GM19397 (cell line): ENCODE measurements around the gene CNPY1.

Source experiments
- ATAC-seq: cut with Tn5 transposase; IDR thresholded peaks from one replicate; pipeline ENCODE4 v1.9.1; 2021; ENCODE audit warnings: mild to moderate bottlenecking, moderate library complexity; ENCODE audit not compliant: unreplicated experiment

The CNPY1 gene

DNA sequence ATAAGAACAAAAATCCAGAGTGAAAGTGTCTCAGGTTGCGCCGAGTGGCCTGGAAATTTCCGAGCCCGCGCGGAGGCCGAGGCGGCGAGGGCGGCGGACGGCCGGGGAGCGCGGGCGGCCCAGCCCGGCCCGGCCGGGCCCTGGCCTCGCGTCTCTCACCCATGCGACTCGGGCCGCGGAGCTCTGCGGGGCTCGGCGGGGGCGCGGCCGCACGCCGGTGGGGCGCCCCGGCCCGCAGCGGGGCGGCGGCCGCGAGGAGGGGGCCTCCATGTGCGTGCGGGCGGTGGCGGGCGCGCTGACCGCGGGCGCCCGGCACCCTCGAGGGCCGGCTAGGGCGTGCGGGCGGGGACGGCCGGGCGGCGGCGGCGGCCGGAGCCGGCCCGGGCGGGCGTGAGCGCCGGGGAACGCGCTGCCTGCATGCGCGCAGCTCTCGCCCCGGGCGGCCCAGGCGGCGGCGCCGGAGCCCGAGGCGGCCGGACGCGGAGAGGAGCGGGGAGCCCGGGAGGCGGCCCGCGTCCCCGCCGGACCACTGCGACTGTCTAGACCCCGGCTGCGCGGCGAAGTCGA lies 88.7 kb downstream of the CNPY1 start:
- ATAC-seq: no peak

DNA sequence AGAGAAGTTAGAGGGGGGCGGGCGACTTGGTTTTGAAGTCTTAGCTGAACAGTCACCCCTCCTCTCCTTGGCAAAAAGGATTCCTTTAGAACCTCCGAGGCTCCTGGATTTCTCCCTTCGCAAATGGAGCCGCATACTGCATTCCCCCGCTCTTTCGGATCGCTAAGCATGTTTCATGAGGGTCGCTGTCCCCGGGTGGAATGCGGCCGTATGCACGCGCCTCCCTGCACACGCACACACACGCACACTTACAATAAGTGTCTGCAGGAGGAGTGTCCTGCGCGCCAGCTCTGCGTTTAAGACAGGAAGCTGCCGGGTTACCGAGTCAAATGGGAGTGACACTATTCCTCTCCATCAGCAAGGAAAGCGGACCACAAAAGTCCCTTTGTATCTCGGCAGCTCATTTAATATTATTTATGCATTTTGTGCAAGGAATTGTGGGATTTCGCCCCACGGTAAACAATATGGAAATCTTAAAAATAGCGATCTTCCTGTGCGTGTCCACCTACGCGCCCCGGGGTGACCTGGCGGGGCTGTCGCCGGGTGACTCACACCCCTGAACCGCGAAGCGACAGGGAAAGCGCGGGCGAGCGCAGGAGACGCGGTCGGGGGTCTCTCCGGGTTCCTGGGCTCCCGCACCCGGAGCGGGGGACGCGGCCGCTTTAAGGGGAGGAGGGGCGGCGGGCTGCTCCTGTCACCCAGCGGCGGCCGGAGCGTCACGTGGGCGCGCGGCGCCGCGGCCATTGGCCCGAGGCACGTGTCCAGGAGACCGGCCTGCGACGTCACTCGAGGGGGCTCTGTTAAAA lies 89.4 kb downstream of the CNPY1 start:
- ATAC-seq: no peak

DNA sequence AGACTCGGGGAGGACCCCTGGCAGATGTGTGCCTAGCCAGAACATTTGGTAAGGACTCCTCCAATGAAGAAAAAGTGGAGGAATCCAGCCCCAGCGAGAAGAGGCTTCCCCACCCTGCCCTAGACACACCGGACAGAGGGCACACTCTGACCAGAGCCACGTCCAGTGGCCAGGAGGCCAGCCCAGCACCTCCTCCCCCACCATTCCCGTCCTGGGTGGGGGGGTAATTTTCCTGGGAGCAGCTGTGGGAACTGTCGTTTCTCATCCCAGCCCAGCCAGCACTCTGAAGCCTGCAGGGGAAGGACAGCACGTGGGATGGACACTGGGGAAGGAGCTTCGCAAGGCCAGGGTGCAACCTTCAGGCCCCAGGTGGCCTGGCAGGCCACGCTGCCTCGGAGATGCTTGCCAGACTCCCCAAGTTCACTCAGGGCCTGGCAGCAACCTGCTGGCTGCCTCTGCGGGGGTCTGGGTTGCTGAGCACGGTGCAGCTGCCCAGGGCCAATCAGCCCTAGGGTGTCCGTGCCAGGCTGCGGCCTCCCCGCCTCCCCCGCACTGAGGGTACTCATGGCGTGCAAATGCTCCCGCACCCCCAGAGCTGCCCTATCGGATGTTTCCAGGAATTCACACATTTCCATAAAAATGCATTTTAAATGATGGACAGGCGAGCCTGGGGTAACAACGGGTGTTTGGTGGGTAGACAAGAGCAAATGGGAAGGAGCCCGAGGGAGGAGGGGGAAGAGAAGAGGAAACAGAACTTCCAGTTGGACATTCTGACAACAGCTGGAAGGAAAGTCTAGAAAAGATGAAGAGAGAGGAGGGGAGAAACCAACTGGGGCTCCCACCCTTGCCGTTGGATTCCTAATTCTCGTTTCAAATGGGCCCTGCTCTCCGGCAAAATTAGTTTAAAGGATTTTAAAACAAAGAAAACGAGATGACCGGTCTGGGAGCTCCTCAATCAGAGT lies 90.3 kb downstream of the CNPY1 start:
- no peak for ATAC-seq

DNA sequence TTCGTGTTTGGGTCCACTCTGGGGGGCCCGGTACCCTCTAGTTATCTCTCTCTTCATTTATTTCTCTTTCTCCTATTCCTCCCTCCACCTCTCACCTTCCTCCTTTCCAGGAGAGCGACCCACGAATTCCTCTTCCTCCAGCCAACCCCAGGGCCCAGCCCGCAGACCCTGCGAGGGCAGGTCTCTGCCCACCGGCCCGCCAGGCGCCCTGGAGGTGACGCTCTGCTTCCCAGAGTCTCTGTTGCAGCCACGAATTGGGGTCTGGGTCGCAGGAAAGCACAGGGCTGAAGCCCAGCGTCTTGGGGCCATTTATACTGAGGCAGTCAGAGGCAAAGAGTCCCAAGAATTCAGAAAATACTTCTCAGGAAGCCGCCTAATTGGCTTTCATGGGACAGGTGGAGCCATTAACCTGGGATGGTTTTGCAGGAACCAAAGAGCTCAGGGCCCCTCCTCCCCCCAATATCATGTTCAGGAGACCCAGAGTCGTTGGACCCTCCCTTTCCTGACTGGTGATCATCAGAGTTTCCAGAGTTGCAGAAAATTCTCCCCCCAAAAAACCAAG lies 91.1 kb downstream of the CNPY1 start:
- ATAC-seq: no peak

DNA sequence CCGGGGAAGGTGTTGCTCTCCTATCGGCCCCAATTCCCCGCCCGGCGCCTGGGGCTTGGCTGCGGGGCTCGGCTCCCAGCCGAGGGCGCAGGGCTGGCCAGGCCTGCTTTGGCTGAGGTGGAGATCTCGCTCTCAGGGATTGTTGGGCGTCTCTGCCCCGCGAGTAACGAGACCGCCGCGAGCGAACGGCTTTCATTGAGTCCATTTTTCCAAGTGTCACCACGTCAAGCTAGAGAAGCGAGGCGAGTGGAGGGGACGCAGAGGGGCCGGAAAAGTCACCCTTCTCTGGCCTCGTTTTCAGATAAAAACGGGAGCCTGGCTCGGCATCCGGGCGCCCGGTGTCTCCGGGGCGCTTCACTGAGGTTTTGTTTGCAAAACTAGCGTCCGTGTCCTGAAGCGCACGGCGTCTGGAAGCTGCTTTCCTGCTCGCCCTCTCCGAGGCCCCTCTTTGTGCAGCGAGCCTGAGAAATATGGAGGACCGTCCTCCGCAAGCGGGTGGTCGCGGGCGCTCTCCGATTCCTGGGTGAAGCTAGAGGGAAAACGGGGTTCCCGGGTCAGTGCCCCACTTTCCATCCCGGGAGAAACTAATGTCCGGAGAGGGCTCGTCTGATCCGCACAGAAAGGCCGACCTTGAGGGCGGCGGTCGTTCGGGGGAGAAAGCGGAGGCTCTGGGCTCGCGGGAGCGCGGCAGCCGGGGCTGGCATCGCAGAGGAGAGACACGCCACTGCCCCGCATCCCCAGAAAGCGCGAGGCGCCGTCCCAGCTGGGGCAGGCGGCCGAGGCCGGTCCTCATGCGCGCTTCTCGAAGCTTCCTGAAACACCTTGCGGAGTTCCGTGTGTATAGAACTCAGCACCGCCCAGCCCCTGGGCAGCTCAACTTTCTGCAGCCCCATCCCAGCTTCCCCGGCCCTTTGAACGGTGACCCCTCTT lies 91.9 kb downstream of the CNPY1 start:
- no peak for ATAC-seq

DNA sequence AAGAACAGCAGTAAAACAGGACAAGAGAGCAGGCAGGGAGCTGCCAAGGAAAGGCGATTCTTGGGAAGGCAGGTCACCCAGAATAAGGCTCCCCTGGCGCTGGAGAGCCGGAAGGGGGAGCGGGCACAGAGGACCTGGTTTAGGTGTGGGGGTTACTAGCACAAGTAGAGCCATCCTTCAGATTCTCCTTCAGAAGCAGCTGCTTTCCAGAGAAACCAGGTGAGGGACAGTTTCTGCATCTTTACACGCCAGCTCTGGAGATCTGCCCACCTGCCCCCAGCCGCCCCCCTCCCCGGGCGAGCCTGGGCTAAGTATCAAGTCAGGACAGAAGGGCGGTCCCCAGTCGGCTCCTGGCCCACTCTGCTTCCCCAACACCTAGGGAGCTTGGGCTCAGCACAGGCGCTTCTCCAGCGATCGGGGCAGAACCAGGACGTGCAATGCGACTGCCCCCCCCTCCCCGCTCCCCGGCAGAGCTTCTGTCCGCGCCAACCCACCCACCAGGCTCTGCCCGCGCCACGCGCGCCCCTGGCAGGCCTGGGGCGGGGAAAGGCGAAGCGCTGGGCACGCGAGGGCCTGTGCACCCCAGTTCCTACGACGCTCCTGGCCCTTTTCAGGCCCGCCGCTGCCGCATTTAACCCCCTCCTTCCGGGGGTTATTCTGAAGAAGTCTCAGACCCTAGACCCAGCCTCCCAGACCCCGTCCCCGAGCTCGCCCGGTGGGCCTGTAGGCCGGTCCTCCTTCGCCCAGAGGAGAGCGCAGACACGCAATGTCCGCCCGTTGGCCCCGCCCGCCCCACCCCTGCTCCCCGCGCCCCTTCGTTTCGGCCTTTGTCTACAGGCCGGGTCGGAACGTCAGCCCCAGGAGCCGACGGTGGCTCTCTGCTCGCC lies 92.8 kb downstream of the CNPY1 start:
- no peak for ATAC-seq

DNA sequence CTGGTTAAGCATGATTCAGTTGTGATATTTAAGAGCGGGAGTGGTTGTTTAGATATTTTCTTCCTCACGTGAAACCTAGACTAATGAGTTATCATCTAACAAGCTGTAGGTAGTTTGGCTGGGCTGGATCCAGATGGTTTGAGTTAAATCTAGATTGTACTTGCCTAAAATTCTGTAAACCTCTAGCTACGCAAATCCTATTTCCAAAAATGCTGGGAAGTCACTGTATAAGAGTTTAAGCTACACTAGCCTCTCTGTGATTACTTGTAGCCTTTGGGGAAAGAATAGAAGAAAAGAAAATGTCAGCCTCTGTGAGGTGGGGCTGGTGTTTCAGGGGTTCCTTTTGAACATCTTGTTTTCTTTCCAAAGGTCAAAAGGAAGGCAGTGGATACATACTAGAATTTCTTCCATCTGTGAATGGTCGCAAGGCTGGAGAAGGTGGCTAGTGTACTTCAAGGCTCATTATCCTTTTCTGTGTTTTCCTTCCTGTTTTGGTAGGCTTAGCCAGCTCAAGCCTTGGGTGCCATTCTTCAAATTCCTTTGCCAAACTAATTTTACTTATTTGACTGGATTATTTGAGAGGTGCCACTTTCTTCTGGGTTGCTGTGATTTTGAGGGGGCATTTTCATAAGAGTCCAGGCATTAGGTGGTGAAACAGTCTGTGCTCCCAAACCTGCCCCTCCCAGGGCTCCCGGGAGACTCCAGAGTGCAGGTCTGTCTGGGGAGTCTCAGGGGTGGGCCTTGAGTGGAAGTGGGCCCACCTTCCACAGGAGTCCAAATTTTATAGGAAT lies 93.7 kb downstream of the CNPY1 start:
- no peak for ATAC-seq

DNA sequence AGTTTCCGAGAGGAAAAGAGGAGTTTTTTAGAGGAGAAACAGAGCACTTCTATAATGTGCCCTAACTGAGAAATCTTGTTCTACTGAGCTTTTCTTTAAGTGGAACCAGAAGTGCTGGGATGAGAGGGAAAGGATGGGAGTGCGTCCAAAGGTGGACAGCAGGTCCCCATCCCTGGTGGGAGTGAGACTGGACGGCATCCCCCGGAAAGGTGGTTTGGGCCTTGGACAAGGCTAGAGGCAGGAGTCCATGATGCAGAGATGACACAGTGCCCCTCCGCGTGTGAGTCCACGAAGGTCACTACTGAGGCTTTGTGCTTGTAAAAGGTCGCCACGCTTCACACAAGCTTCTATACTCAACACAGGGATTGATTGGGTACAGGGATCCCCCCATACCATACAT lies 94.5 kb downstream of the CNPY1 start:
- no peak for ATAC-seq
